Esophagus squamous epithelium (tissue), 5 donors: Measurements from ENCODE around the gene TFCP2. TPM values are rescaled to one million over a fixed set of nuclear protein-coding genes. Genes with fewer than 3 reads are reported as not detected.
A peak's percentile ranks its signal among the peaks of the same experiment; 100 is the strongest.

Experiments used
- DNase-seq: peaks from one replicate; lab custom pipeline; 2025; lab: John Stamatoyannopoulos, UW
- H3K27ac ChIP-seq, 4 donors: fragments of 200-600 bp; sonication (generic); one replicate each; pipeline ENCODE4 v1.5.1; 2016 to 2019; ENCODE audit warnings: mild to moderate bottlenecking in 1 of 4
- H3K27me3 ChIP-seq, 4 donors: fragments of 200-600 bp; sonication (generic); 1 replicate in 3 of 4; 2 replicates in 1 of 4; pipeline versions ENCODE4 v1.5.1 to v1.6.0; 2017 to 2021; ENCODE audit warnings: antibody characterized with exemption in 1 of 4
- H3K36me3 ChIP-seq, 3 donors: fragments of 200-600 bp; sonication (generic); one replicate each; pipeline ENCODE4 v1.5.1; 2016 to 2019
- H3K4me1 ChIP-seq, 3 donors: fragments of 200-600 bp; sonication (generic); one replicate each; pipeline ENCODE4 v1.5.1; 2017 to 2019
- H3K4me3 ChIP-seq, 4 donors: fragments of 200-600 bp; sonication (generic); 1 replicate in 3 of 4; 2 replicates in 1 of 4; pipeline ENCODE4 v1.5.1; 2016 to 2019; ENCODE audit warnings: mild to moderate bottlenecking in 2 of 4, moderate library complexity in 1 of 4
- H3K9me3 ChIP-seq, 3 donors: fragments of 200-600 bp; sonication (generic); one replicate each; pipeline ENCODE4 v1.5.1; 2016 to 2019
- CTCF ChIP-seq, 6 experiments: fragments of 450-650 bp in 4 of 6; fragments of 200-600 bp in 2 of 6; sonication (generic) in 2 of 6; IDR thresholded peaks; one replicate each; pipeline ENCODE4 v1.5.1; 2016 to 2019; ENCODE audit warnings: antibody characterized with exemption in 6 of 6, mild to moderate bottlenecking in 4 of 6, moderate library complexity in 4 of 6
- POLR2A ChIP-seq, 4 donors: fragments of 450-650 bp; IDR thresholded peaks; one replicate each; pipeline ENCODE4 v1.6.1; 2017; ENCODE audit warnings: antibody characterized with exemption in 4 of 4, mild to moderate bottlenecking in 4 of 4, moderate library complexity in 3 of 4
- WGBS, 2 donors: methylation state at CpG; one replicate each; pipeline ENCODE4 v1.1.5; 2018; 5-methylcytosine and 5-hydroxymethylcytosine counted together
- intact Hi-C: fragments of 100-400 bp; cut with DNase I; formaldehyde crosslinking; loops from one replicate; pipeline ENCODE4 v1.15.0; 2022
- total RNA-seq, 4 donors: library from RNA; depleted of rRNA; stranded (reverse); fragments of >200 nt; gene quantifications; one replicate each; pipeline ENCODE4 v1.1.0, GENCODE V29; 2016
- donor health status: DM: yes; HTN: yes; CAD: no.

The TFCP2 gene
- total RNA-seq, 4 donors from 2014 or later: 10.8 to 12.0 (median 11.7) TPM

GRCh38 chr12:51181558-51181957 lies 8.6 kb upstream of the TFCP2 start:
- 67 to 76% methylated on average over 5 of the region's 5 CpGs for WGBS, 2 donors
- intact Hi-C loops: no loop called here
- Histone ChIP-seq H3K4me1 (peaks cover 0 to 12% (median 0%) of the 10 kb centered on the region in 3 donors), H3K27me3 (no peaks in the 10 kb centered on the region), H3K4me3 (no peak overlapping the region), H3K36me3 (no peaks in the 10 kb centered on the region), H3K27ac (no peak overlapping the region), H3K9me3 (no peaks in the 10 kb centered on the region)
- no peak for TF ChIP-seq POLR2A (IDR thresholded peaks at IDR 0.05)
- no peak for TF ChIP-seq CTCF (IDR thresholded peaks at IDR 0.05)
- no peak for DNase-seq

GRCh38 chr12:51177897-51178296 lies 5.0 kb upstream of the TFCP2 start:
- Histone ChIP-seq H3K27me3 (no peaks in the 10 kb centered on the region), H3K36me3 (no peaks in the 10 kb centered on the region), H3K27ac (no peak overlapping the region), H3K4me1 (peaks cover 0 to 6% (median 5%) of the 10 kb centered on the region in 3 donors), H3K4me3 (no peak overlapping the region), H3K9me3 (no peaks in the 10 kb centered on the region)
- no peak for DNase-seq
- intact Hi-C loops: no loop called here
- WGBS, 2 donors: 86 to 94% methylated on average over 2 of the region's 2 CpGs
- TF ChIP-seq POLR2A (IDR thresholded peaks at IDR 0.05) (no peak), CTCF (IDR thresholded peaks at IDR 0.05) (no peak)

- Histone ChIP-seq H3K27ac (no peak overlapping the region), H3K27me3 (no peaks in the 10 kb centered on the region), H3K9me3 (no peaks in the 10 kb centered on the region), H3K4me3 (no peak overlapping the region), H3K4me1 (peaks cover 11 to 35% (median 17%) of the 10 kb centered on the region in 3 donors), H3K36me3 (no peaks in the 10 kb centered on the region)
- TF ChIP-seq CTCF (IDR thresholded peaks at IDR 0.05): no peak
- no peak for TF ChIP-seq POLR2A (IDR thresholded peaks at IDR 0.05)
- 27 to 38% methylated on average over 1 of the region's 1 CpG for WGBS, 2 donors
- DNase-seq: no peak
- intact Hi-C loops: no loop called here
These were observed 1.6 kb upstream of the TFCP2 start for GRCh38 chr12:51174501-51174900.

- intact Hi-C loops: no loop called here
- WGBS, 2 donors: 3 to 5% methylated on average over 13 to 16 of the region's 16 CpGs
- DNase-seq: no peak
These were observed 936 bp downstream of the TFCP2 start for GRCh38 chr12:51171884-51172514.

More at GRCh38 chr12:51171884-51172514, 936 bp downstream of the TFCP2 start:
- Histone ChIP-seq H3K4me1 (peaks cover 11 to 37% (median 17%) of the 10 kb centered on the region in 3 donors), H3K9me3 (no peaks in the 10 kb centered on the region), H3K4me3 (peak overlapping the region; percentile 65 to 78 (median 75)), H3K27me3 (no peaks in the 10 kb centered on the region), H3K36me3 (no peaks in the 10 kb centered on the region), H3K27ac (peak overlapping the region; percentile 96 to 98 (median 96))
- no peak for TF ChIP-seq CTCF (IDR thresholded peaks at IDR 0.05)
- TF ChIP-seq POLR2A (IDR thresholded peaks at IDR 0.05): no peak
